ENCODE measurements around the gene C5. TPM values are rescaled to one million over a fixed set of nuclear protein-coding genes. Genes with fewer than 3 reads are reported as not detected.
"Not testable (repeated sequence)": the region's sequence is repeated elsewhere in the genome, so short reads cannot be mapped to it uniquely, and the experiment has no call there.

Gene C5
- total RNA-seq, result 2.0 TPM

DNA sequence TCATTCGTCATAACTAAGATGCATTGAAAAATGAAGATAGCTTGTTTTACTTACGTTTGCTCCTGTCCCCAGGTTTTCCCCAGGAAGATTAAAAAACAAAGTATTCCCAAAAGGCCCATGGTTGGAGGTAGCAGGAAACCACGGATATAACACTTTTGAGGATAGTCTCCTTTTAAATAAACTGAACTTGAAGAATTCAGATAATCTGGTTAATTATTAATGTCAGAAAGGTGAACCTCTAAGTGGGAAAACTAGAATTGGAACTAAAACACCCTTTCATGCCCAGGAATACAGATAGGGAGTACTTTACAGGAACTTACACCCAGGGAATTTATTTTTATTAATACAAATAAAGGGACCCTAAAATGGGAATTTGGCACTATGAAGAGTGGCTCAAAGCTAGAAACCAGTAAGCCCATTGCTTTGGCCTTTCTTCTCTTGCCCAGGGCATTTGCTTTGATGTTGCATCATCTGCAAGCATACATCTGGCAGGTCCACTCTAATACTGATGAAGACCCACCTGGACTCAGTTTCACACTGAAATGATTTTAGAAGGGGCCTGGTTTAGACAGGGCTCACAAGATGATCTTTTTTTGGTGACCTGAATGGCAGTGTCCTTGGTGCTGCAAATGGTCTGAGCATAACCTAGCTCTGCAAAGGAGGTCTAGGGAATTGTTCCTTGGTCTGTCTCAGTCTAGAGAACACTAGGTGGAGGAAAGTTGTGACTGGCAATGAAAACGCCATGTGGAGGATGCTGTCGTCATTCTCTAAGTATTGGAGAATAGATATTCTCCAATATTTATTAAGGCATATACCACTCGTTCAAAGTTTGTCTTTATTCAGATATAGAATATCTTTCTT lies at the start of gene C5:
Gene C5, minus strand, starts transcription at position 148 of the 861 bp plus-strand sequence. Its CDS starts 29 bp downstream, at position 119.
- Histone ChIP-seq H3K27me3 (no peaks in the 10 kb centered on the region), H3K9me3 (no peaks in the 10 kb centered on the region), H3K4me3 (no peak within 1 kb of the TSS), H3K27ac (no peak within 1 kb of the TSS), H3K4me1 (no peaks in the 10 kb centered on the region), H3K36me3 (no peaks in the 10 kb centered on the region)
- DNase-seq (ENCODE audit: extremely low spot score in 2 of 2), result no peak
- intact Hi-C loops (cut with DNase I), result loop anchor here (10.0 kb wide), 1 partner anchor 56 kb away; no protein-coding TSS in a partner anchor
- TF ChIP-seq POLR2A (IDR thresholded peaks at IDR 0.05), result no peak
- TF ChIP-seq POLR2AphosphoS5 (IDR thresholded peaks at IDR 0.05; ENCODE audit: insufficient read depth in 1 of 2, low read depth in 1 of 2), result no peak
- TF ChIP-seq, protein P1, sequence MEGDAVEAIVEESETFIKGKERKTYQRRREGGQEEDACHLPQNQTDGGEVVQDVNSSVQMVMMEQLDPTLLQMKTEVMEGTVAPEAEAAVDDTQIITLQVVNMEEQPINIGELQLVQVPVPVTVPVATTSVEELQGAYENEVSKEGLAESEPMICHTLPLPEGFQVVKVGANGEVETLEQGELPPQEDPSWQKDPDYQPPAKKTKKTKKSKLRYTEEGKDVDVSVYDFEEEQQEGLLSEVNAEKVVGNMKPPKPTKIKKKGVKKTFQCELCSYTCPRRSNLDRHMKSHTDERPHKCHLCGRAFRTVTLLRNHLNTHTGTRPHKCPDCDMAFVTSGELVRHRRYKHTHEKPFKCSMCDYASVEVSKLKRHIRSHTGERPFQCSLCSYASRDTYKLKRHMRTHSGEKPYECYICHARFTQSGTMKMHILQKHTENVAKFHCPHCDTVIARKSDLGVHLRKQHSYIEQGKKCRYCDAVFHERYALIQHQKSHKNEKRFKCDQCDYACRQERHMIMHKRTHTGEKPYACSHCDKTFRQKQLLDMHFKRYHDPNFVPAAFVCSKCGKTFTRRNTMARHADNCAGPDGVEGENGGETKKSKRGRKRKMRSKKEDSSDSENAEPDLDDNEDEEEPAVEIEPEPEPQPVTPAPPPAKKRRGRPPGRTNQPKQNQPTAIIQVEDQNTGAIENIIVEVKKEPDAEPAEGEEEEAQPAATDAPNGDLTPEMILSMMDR (IDR thresholded peaks at IDR 0.05), result no peak

DNA sequence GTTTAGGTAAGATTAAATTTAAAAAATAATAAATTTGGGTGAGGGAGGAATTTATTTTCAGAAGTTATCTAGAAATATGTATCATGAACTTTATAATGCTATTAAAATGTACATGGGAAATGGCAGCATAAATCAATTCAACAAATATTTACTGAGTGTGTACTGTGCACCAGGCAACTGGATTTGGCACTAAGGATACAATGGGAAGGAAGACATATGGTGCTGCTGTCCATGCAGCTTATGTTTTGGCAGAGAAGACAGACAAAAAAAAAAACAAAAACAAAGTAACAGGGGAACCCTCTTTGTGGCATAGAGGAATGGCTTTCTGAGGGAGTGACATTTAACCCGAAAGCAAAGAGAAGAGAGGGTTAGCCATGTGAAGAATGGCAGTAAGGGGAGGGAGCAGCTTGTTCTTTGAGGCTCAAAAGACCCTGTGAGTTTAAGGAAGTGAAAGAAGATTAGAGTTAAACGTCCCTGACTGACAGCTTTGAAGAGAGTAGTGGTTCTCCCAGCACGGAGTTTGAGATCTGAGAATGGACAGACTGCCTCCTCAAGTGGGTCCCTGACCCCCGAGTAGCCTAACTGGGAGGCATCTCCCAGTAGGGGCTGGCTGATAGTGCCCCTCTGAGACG lies 48.6 kb upstream of the C5 start:
- no peak for TF ChIP-seq POLR2A (IDR thresholded peaks at IDR 0.05)
- no peak for TF ChIP-seq POLR2AphosphoS5 (IDR thresholded peaks at IDR 0.05; ENCODE audit: insufficient read depth in 1 of 2, low read depth in 1 of 2)
- TF ChIP-seq, protein P1 (IDR thresholded peaks at IDR 0.05), result no peak
- intact Hi-C loops (cut with DNase I), result no loop called here
- no peak overlapping the region for H3K27ac ChIP-seq
- no peaks in the 10 kb centered on the region for H3K9me3 ChIP-seq
- H3K4me3 ChIP-seq, result no peak overlapping the region
- DNase-seq (ENCODE audit: extremely low spot score in 2 of 2), result no peak
- no peaks in the 10 kb centered on the region for H3K27me3 ChIP-seq
- peaks cover 0 to 9% of the 10 kb centered on the region in 2 donors for H3K36me3 ChIP-seq
- H3K4me1 ChIP-seq, result no peaks in the 10 kb centered on the region

DNA sequence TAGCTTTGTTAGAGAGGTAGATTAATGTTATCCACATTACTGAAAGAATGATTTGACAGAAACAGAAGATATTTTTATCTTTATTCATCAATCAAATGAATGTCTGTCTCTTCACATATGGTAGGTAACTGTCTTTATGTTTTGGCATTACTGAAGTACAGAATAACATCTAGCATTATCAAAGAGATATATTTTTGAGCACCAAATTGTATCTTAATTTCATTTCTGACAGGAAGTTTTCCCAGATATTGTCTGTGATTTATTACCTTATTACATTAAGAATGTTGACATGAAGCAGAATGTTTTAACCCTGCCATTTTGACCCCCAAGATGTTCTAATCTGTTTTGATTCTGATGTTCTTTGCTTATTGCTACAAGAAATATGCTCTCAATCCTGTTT lies 45.0 kb upstream of the C5 start:
- Histone ChIP-seq H3K4me1 (no peaks in the 10 kb centered on the region), H3K27me3 (no peaks in the 10 kb centered on the region), H3K9me3 (no peaks in the 10 kb centered on the region), H3K27ac (no peak overlapping the region), H3K4me3 (no peak overlapping the region), H3K36me3 (peaks cover 0 to 9% of the 10 kb centered on the region in 2 donors)
- no peak for DNase-seq (ENCODE audit: extremely low spot score in 2 of 2)
- intact Hi-C loops (cut with DNase I), result no loop called here
- TF ChIP-seq POLR2AphosphoS5 (IDR thresholded peaks at IDR 0.05; ENCODE audit: insufficient read depth in 1 of 2, low read depth in 1 of 2) (no peak), POLR2A (IDR thresholded peaks at IDR 0.05) (no peak)
- TF ChIP-seq, protein P1 (IDR thresholded peaks at IDR 0.05), result no peak

DNA sequence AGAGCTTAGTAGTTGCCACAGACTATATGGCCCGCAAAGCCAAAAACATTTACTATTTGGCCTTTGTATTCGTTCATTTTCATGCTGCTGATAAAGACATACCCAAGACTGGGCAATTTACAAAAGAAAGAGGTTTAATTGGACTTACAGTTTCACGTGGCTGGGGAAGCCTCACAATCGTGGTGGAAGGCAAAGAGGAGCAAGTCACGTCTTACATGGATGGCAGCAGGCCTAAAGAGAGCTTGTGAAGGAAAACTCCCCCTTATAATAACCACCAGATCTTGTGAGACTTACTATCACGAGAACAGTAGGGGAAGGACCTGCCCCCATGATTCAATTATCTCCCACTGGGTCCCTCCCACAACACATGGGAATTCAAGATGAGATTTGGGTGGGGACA lies 40.7 kb upstream of the C5 start:
- H3K4me1 ChIP-seq; H3K27ac ChIP-seq; H3K36me3 ChIP-seq; H3K9me3 ChIP-seq; DNase-seq (ENCODE audit: extremely low spot score in 2 of 2); H3K4me3 ChIP-seq; H3K27me3 ChIP-seq; intact Hi-C loops (cut with DNase I): not testable (repeated sequence)

DNA sequence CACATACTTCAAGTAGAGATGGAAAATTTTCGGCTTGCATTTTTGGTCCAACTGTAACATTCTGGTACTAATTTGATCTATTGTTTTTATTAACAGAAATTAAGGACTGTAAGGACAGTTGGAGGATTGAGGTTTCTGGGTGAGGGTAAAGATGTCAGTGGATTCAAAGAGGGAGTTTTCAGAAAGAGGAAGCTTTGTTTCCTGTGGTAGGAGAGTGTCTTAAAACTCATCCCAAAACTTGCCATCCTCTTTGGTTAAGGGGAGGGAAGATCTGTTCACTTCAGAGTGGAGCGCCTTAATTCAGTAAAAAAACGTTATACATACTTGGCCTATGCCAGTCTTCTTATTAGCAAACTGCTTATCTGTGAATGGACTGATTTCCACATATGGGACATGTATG lies 38.5 kb upstream of the C5 start:
- Histone ChIP-seq H3K9me3 (no peaks in the 10 kb centered on the region), H3K27ac (no peak overlapping the region), H3K4me1 (no peaks in the 10 kb centered on the region), H3K27me3 (no peaks in the 10 kb centered on the region), H3K4me3 (no peak overlapping the region), H3K36me3 (peaks cover 0 to under 1% of the 10 kb centered on the region in 2 donors)
- no peak for DNase-seq (ENCODE audit: extremely low spot score in 2 of 2)
- TF ChIP-seq POLR2AphosphoS5 (IDR thresholded peaks at IDR 0.05; ENCODE audit: insufficient read depth in 1 of 2, low read depth in 1 of 2), result no peak
- TF ChIP-seq, protein P1 (IDR thresholded peaks at IDR 0.05), result no peak
- TF ChIP-seq POLR2A (IDR thresholded peaks at IDR 0.05), result no peak
- intact Hi-C loops (cut with DNase I), result no loop called here

All from vagina (tissue), 2 donors.